ENCODE measurements around the gene GALNTL6. TPM values are rescaled to one million over a fixed set of nuclear protein-coding genes. Genes with fewer than 3 reads are reported as not detected.

GALNTL6 gene
- total and polyA plus RNA-seq, 4 donors, result 0.08 to 0.09 (median 0.09) TPM; not detected in 1

- WGBS, 2 donors, result 56 to 75% methylated on average over 2 of the region's 2 CpGs
- DNase-seq, result peak in 1 of 3 donors; percentile 23
These were observed 988.8 kb downstream of the GALNTL6 start for GRCh38 chr4:172802032-172802431.

DNA sequence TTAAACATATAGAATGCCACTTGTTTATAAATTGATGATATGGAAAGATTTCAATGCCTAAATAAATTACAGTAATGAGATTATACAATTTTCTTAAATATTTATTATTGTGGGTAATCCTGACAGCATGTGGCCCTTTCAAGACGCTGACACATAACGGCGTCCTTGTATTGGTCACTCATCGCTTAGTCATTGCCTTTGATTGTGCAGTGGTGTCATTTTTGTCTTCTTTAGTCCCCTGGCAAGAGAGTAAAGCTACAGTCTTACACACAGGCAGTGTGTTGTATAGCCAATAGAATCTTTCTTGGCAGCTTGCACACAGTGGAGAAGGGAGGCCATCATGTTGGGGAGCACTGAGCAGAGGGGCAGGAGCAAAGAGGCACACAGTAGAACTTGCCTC, 993.6 kb downstream of the GALNTL6 start:
- Histone ChIP-seq H3K4me3 (no peak overlapping the region), H3K9me3 (ENCODE audit: control insufficient read depth in 4 of 4, insufficient read depth in 3 of 4, low read length in 3 of 4) (no peaks in the 10 kb centered on the region), H3K9ac (ENCODE audit: insufficient read depth in 1 of 2, low read length in 2 of 2) (no peak overlapping the region), H3K4me1 (ENCODE audit: control insufficient read depth in 5 of 5, insufficient read depth in 5 of 5, low read length in 5 of 5) (no peaks in the 10 kb centered on the region), H3K27me3 (ENCODE audit: control insufficient read depth in 3 of 3, insufficient read depth in 3 of 3, low read length in 2 of 3) (no peaks in the 10 kb centered on the region), H3K36me3 (ENCODE audit: control insufficient read depth in 4 of 4, insufficient read depth in 4 of 4, low read length in 4 of 4) (no peaks in the 10 kb centered on the region), H3K27ac (ENCODE audit: low read depth in 1 of 2, low read length in 1 of 2) (no peak overlapping the region)
- WGBS, 2 donors, result 95 to 97% methylated on average over 4 of the region's 4 CpGs
- TF ChIP-seq CTCF (IDR thresholded peaks at IDR 0.05; ENCODE audit: control extremely low read depth, extremely low read depth), result no peak
- DNase-seq (no peak), ATAC-seq (ENCODE audit: insufficient read depth, low FRiP score) (no peak)

More at GRCh38 chr4:172802032-172802431, 988.8 kb downstream of the GALNTL6 start:
- no peak overlapping the region for H3K9ac ChIP-seq (ENCODE audit: insufficient read depth in 1 of 2, low read length in 2 of 2)
- ATAC-seq (ENCODE audit: insufficient read depth, low FRiP score), result no peak
- no peak overlapping the region for H3K4me3 ChIP-seq
- no peaks in the 10 kb centered on the region for H3K9me3 ChIP-seq (ENCODE audit: control insufficient read depth in 4 of 4, insufficient read depth in 3 of 4, low read length in 3 of 4)
- no peak overlapping the region for H3K27ac ChIP-seq (ENCODE audit: low read depth in 1 of 2, low read length in 1 of 2)
- TF ChIP-seq CTCF (IDR thresholded peaks at IDR 0.05; ENCODE audit: control extremely low read depth, extremely low read depth), result no peak
- no peaks in the 10 kb centered on the region for H3K36me3 ChIP-seq (ENCODE audit: control insufficient read depth in 4 of 4, insufficient read depth in 4 of 4, low read length in 4 of 4)
- no peaks in the 10 kb centered on the region for H3K27me3 ChIP-seq (ENCODE audit: control insufficient read depth in 3 of 3, insufficient read depth in 3 of 3, low read length in 2 of 3)
- H3K4me1 ChIP-seq (ENCODE audit: control insufficient read depth in 5 of 5, insufficient read depth in 5 of 5, low read length in 5 of 5), result no peaks in the 10 kb centered on the region

DNA sequence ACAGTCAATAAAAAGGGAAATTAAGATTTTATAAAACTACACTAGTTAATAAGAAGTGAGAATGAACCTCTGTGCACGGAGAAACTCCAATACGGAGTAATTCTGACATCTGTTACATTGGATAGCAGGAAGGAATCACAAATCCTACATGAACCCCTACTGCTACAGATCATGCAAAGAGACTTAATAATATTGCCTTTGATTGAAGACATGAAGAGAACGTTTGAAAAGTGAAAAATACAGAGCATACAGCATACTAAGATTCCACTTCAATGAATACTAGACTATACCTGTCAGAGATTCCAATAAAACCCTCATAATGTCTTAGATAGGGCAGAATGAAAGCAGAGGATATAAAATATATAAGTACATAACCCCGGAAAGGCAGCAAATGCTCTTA, 995.0 kb downstream of the GALNTL6 start:
- DNase-seq, result no peak
- no peak for ATAC-seq (ENCODE audit: insufficient read depth, low FRiP score)
- no peak for TF ChIP-seq CTCF (IDR thresholded peaks at IDR 0.05; ENCODE audit: control extremely low read depth, extremely low read depth)
- Histone ChIP-seq H3K4me3 (no peak overlapping the region), H3K9me3 (ENCODE audit: control insufficient read depth in 4 of 4, insufficient read depth in 3 of 4, low read length in 3 of 4) (no peaks in the 10 kb centered on the region), H3K4me1 (ENCODE audit: control insufficient read depth in 5 of 5, insufficient read depth in 5 of 5, low read length in 5 of 5) (no peaks in the 10 kb centered on the region), H3K36me3 (ENCODE audit: control insufficient read depth in 4 of 4, insufficient read depth in 4 of 4, low read length in 4 of 4) (no peaks in the 10 kb centered on the region), H3K27ac (ENCODE audit: low read depth in 1 of 2, low read length in 1 of 2) (no peak overlapping the region), H3K9ac (ENCODE audit: insufficient read depth in 1 of 2, low read length in 2 of 2) (no peak overlapping the region), H3K27me3 (ENCODE audit: control insufficient read depth in 3 of 3, insufficient read depth in 3 of 3, low read length in 2 of 3) (no peaks in the 10 kb centered on the region)
- 89 to 94% methylated on average over 4 of the region's 4 CpGs for WGBS, 2 donors

- Histone ChIP-seq H3K4me3 (no peak overlapping the region), H3K9ac (ENCODE audit: insufficient read depth in 1 of 2, low read length in 2 of 2) (no peak overlapping the region), H3K27me3 (ENCODE audit: control insufficient read depth in 3 of 3, insufficient read depth in 3 of 3, low read length in 2 of 3) (no peaks in the 10 kb centered on the region), H3K36me3 (ENCODE audit: control insufficient read depth in 4 of 4, insufficient read depth in 4 of 4, low read length in 4 of 4) (no peaks in the 10 kb centered on the region), H3K27ac (ENCODE audit: low read depth in 1 of 2, low read length in 1 of 2) (no peak overlapping the region), H3K9me3 (ENCODE audit: control insufficient read depth in 4 of 4, insufficient read depth in 3 of 4, low read length in 3 of 4) (no peaks in the 10 kb centered on the region), H3K4me1 (ENCODE audit: control insufficient read depth in 5 of 5, insufficient read depth in 5 of 5, low read length in 5 of 5) (no peaks in the 10 kb centered on the region)
- TF ChIP-seq CTCF (IDR thresholded peaks at IDR 0.05; ENCODE audit: control extremely low read depth, extremely low read depth), result no peak
- 42 to 59% methylated on average over 7 of the region's 7 CpGs for WGBS, 2 donors
- ATAC-seq (ENCODE audit: insufficient read depth, low FRiP score), result no peak
- DNase-seq, result no peak
These were observed 996.1 kb downstream of the GALNTL6 start for GRCh38 chr4:172809319-172809718.
